Upper lobe of left lung (tissue), 4 donors: Measurements from ENCODE around the gene LINGO1.

Experiments
- POLR2AphosphoS5 ChIP-seq, 2 donors: sonication (generic); formaldehyde crosslinking; IDR thresholded peaks; one replicate each; pipeline ENCODE4 v1.5.1; 2017; ENCODE audit warnings: antibody characterized with exemption in 2 of 2
- TF ChIP-seq, protein P1 (sequence below), 6 experiments: fragments of 450-650 bp in 4 of 6; fragments of 200-600 bp in 2 of 6; sonication (generic) in 2 of 6; IDR thresholded peaks; one replicate each; pipeline ENCODE4 v1.5.1; 2016 to 2019; ENCODE audit warnings: antibody characterized with exemption in 6 of 6

DNA sequence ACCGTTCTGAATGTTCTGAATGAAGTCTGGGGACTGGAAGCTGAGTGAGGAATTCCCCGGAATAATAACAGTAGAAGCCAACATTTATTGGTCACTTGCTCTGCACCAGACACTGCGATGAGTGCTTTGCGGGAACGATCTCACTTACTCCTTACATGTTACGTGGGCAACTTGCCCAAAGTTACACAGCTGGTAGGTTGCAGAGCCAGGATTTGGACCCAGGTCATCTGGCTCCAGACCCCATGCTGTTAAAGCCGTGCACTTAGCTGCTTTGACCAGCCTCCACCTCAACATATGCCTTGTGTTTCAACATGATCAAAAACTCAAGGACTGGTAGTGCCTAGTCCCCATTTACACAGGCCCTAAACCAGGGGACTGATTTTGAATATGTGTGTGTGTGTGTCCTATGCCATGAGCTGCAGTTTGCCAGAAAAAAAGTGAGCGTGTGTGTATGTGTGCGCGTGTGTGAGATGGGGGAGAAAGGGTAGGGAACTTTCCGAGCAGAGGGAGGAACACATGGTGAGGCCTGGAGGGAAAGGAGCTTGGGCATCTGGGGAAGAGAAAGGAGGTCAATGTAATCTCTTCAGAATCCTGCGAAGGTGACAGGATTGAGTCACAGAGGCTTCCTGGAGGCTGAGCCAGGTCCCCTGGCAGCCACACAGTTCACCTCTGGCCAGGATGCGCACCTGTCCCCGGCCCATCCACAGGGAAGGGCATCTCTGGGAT is 28.9 kb downstream of the LINGO1 start:
- TF ChIP-seq, protein P1, sequence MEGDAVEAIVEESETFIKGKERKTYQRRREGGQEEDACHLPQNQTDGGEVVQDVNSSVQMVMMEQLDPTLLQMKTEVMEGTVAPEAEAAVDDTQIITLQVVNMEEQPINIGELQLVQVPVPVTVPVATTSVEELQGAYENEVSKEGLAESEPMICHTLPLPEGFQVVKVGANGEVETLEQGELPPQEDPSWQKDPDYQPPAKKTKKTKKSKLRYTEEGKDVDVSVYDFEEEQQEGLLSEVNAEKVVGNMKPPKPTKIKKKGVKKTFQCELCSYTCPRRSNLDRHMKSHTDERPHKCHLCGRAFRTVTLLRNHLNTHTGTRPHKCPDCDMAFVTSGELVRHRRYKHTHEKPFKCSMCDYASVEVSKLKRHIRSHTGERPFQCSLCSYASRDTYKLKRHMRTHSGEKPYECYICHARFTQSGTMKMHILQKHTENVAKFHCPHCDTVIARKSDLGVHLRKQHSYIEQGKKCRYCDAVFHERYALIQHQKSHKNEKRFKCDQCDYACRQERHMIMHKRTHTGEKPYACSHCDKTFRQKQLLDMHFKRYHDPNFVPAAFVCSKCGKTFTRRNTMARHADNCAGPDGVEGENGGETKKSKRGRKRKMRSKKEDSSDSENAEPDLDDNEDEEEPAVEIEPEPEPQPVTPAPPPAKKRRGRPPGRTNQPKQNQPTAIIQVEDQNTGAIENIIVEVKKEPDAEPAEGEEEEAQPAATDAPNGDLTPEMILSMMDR (IDR thresholded peaks at IDR 0.05), result no peak
- no peak for TF ChIP-seq POLR2AphosphoS5 (IDR thresholded peaks at IDR 0.05)
